Epidermal melanocyte (primary cell): ENCODE measurements around the gene INHBC.
"Not testable (repeated sequence)": the region's sequence is repeated elsewhere in the genome, so short reads cannot be mapped to it uniquely, and the experiment has no call there.

Experiments
- DNase-seq: peaks from one replicate; pipeline ENCODE4 v3.0.0; 2011; ENCODE audit warnings: low spot score; ENCODE audit not compliant: insufficient read length

The INHBC gene

DNA sequence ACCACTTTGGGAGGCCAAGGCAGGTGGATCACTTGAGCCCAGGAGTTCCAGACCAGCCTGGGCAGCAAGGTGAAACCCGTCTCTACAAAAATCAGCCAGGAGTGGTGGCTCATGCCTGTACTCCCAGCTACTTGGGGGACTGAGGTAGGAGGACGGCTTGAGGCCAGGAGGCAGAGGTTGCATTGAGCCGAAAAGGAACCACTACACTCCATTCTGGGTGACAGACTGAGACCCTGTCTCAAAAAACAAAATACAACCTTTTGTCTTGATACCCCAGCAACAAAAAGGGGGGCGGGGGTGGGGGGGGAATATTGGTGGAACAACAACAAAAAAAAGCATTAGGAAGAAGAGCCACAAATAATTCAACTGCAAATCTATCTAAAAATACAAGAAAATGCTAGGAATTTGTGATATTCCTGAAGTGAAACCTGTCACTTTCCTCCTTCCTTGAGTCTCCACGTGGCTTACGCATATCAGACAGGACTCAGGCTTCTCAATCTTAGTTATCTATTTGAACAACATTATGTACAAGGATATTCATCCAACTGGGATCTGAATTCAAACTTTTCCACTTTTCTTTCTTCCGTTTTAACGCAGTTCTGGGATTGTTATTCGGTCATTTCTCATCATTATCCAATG, 5.0 kb upstream of the INHBC start:
- no peak for DNase-seq

DNA sequence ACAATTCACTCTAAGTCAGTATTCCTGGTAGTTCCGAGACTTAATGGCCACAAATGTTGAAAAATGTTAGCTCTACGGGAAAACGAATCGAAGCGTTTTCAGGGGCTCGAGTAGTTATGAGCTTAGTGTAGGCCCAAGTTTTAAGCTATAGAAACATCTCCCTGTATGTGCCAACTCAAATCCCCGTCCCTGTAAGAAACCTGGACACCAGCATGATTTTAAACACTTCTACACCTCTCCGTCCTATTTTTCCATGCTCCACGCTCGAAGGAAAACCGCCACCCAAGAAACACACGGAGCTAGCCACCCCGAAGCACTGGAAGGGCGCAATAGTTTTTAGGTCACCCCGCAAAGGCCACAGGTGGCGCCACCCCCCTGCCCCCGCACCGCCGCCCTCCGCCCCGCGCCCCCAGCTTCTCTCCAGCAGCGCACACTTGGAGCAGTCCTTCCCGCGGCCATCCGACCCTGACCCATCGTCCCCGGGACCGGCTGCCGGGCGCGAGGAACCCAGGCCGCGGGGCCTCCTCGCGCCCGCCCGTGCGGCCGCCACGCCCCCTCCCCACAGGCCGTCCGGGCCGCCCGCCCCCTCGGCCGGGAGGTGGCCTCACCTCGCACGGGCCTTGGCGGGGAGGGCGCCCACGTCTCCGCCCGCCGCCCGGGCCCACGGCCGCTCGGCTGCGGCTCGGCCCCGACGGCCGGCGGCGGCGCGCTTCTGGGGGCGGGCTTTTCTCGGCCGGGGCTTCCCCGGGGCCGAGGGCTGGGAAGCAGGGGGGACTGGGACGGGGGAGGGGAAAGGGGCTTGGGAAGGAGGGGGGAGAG, 4.3 kb upstream of the INHBC start:
- DNase-seq = no peak

DNA sequence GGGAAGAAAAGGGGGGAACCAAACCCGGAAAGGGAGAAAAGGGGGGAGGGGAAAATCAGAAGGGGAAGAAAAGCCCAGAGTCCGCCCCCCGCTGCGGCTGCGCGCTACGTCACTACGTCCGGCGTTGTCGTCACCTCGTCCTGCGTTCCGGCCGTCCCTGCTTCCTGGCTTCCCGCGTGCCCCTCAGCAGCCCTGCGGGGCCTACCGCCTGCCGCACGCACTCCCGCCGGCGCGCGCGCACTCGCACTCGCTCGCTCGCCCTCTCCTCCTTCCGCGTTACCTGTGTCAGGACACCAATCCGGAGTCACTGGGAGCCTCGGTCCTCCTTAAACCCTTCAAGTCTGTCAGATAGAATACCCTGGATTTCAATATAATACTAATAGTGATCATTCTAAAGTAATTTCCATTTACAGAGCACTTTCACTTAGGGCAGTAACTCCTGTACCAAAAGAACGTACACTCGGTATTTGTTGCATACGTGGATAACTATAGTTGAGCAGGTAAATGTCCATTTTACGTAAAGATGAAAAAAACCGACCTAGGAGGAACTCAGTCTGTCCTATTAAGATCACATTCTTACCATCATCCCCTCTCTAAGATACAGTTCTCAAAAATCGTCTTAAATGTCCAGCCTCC, 3.5 kb upstream of the INHBC start, which contains the start of gene R3HDM2:
R3HDM2 (minus strand) TSS at position 113 of the 636 bp plus-strand sequence. CDS start 120,615 bp downstream, outside the sequence.
- DNase-seq = peak; percentile 95

DNA sequence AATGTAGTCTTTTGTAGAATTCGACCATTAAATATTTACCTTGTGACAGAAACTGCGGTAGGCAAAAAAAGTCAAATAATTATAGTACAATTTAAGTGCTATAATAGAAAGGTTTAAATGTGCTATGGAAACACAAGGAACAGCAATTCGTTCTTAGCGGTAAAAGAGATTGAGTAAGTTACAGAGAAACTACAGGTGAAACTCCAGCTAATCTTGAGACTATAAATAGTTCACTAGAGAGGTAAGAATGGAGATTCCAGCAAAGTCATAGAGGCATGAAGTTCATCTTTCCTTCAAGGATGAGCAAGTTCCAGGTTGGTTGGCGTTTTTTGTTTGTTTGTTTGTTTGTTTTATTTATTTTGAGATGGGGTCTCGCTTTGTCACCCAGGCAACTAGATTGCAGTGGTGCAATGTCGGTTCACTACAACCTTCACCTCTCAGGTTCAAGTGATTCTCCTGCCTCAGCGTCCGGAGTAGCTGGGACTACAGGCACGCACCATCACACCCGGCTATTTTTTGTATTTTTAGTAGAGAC, 2.9 kb upstream of the INHBC start:
- no peak for DNase-seq

DNA sequence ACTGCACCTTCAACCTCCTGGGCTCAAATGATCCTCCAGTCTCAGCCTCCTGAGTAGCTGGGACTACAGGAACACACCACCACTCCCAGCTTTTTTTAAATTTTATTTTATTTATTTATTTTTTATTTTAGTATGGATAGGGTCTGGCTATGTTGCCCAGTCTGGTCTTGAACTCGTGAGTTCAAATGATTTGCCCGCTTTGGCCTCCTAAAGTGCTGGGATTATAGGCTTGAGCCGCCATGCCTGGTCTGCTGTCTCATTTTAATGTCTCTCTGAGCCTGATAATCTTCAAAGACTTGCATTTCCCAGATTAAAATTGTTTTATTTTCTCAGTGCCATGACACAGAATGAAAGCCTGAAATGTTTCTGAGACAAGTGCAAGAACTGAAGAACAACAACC, 1.2 kb upstream of the INHBC start:
- DNase-seq = no peak

DNA sequence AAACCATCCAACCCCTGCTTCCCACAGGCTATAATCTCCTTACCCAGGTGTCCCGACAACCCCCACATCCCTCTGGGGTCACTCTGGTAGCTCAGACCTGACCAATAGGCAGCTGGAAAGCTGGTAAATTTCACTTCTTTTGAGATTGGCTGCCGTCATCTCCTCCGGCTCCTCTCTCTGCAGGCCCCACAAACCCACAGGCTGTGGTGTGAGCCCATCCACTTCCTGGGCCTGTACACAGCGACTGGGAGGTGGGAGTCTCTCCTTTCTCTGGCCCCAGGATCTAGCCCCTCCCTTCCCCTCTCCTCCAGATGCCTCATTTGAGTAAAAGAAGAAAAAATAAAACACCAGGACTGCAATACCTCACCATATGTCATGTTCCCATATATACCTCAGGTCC, 709 bp downstream of the INHBC start:
- DNase-seq = no peak

DNA sequence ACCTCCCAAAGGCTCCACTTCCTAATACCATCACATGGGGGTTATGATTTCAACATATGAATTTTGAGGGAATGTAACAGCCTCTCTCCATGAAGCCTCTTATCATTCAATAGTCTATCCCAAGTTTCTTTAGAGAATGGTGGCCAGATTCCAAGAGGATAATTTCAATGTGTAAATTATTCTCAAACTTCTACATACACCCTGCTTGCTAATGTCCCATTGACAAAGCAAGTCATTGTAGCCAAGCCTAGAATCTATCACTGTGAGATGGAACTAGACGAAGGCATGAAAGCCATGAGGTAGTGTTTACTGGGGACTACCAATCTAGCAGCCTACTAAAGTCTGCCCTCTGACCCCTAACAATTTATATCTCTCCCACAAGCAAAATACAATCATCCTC, 3.8 kb downstream of the INHBC start:
- DNase-seq = no peak

DNA sequence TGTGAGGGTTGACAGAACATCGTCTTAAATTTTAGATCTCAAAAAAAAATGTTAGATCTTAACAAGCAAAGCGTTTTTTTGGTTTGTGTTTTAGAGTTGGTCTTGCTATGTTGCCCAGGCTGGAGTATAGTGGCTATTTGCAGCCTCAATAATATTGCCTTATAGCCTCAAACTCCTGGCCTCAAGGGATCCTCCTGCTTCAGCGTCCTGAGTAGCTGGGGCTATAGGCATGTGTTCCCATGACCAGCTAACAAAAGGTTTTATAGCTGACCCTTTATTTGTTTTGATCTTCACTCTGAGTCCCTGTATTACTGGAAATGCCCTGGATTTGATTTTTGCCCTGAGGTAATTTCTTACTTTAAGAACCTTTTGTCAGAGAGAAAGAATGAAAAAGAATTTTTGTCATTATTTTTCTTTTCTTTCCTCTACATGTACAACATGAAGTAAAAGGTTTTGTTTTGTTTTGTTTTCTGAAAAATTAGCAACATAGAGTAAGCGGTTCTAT, 5.2 kb downstream of the INHBC start:
- DNase-seq = no peak

DNA sequence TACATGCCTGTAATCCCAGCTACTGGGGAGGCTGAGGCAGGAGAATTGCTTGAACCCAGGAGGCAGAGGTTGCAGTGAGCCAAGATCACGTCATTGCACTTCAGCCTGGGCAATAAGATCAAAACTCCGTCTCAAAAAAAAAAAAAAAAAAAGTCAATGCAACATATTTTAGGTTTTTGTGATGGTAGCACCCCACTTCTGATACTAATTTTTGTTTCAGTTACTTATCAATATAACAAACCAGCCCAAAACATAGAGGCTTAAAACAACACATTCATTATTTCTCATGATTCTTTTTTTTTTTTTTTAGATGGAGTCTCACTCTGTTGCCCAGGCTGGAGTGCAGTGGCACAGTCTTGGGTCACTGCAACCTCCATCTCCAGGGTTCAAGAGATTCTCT, 6.8 kb downstream of the INHBC start:
- not testable (repeated sequence) for DNase-seq

DNA sequence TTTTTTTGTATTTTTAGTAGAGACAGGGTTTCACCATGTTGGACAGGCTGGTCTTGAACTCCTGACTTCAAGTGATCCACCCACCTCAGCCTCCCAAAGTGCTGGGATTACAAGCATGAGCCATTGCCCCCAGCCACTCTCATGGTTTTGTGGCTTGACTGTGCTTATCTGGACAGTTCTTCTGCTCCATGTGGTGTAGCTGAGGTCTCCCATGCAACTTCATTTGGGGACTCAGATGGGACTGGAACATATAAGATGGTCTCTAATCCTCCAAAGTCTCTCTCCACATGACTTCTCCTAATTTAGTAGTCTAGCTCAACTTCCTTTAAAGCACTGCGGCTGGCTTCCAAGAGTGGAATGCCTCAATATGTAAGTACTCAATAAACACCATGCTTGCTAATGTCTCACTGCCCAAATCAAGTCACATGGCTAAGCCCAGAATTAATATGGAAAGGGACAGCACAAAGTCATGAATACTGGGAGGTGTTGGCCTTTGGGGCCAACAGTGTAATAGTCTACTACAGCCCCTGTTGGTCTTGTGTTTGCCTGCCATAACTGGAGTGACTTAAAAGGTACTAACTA, 7.4 kb downstream of the INHBC start:
- no peak for DNase-seq

DNA sequence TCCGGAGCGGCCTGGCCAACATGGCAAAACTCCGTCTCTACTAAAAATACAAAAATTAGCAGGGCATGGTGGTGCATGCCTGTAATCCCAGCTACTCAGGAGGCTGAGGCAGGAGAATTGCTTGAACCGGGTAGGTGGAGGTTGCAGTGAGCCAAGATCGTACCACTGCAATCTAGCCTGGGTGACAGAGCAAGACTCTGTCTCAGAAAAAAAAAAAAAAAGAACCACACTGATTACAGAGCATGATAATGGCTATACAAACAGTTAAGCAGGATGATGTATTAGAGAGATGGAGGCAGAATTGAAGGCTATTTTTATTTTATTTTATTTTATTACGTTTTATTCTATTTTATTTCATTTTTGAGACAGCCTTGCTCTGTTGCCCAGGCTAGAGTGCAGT, 9.8 kb downstream of the INHBC start:
- DNase-seq = not testable (repeated sequence)

DNA sequence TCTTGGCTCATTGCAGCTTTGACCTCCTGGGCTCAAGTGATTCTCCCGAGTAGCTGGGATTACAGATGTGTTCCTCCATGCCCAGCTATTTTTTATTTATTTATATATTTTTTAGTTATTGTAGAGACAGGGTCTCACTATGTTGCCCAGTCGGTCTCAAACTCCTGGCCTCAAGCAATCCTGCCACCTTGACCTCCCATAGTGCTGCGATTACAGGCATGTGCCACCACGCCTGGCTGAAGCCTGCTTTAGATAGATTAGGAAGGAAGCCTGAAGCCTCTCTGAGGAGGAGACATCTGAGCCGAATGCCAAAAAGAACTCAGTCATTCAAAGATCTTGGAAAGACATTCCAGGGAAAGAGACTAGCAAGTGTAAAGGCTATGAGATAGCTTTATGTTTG, 10.2 kb downstream of the INHBC start:
- DNase-seq = no peak

DNA sequence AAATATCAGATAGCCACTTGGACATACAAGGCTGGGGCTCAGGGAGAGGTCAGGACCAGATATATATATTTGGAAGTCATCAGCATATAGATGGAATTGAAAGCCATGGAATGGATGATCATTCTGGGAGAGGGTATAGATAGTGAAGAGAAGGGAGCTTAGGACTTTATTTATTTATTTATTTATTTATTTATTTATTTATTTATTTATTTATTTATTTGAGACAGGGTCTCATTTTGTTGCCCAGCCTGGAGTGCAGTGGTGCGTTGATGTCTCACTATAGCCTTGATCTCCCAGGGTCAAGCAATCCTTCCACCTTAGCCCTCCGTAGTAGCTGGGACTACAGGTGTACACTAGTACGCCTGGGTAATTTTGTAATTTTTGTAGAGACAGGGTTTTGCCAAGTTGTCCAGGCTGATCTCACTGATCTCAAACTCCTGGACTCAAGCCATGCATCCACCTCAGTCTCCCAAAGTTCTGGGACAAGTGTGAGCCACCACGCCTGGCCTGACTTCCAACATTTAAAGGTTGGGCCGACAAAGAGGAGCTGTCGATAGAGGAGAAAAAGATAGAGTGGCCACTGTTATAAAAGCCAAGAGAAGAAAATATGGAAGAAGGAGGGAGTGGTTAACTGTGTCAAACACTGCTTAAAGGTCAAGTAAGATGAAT, 11.8 kb downstream of the INHBC start:
- no peak for DNase-seq

DNA sequence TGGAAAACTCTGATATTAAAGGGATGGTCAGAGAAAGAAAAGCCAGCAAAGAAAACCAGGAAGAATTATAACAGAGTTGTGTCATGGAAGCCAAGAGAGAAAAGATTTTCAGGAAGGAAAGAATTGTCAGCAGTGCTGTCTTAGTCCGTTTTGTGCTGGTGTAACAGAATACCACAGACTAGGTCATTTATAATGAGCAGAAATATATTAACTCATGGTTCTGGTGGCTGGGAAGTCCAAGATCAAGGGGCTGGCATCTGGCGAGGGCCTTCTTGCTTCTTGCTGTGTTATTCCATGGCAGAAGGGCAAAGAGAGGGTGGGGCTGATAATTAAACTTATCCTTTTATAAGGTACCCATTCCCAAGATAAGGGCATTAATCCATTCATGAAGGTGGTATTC, 14.1 kb downstream of the INHBC start:
- no peak for DNase-seq

DNA sequence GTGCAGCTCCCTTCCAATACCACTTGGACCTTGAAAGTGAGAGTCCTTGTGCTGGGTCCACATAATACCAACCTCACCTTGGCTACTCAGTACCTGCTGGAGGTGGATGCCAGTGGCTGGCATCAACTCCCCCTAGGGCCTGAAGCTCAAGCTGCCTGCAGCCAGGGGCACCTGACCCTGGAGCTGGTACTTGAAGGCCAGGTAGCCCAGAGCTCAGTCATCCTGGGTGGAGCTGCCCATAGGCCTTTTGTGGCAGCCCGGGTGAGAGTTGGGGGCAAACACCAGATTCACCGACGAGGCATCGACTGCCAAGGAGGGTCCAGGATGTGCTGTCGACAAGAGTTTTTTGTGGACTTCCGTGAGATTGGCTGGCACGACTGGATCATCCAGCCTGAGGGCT, 14.8 kb downstream of the INHBC start:
- no peak for DNase-seq

DNA sequence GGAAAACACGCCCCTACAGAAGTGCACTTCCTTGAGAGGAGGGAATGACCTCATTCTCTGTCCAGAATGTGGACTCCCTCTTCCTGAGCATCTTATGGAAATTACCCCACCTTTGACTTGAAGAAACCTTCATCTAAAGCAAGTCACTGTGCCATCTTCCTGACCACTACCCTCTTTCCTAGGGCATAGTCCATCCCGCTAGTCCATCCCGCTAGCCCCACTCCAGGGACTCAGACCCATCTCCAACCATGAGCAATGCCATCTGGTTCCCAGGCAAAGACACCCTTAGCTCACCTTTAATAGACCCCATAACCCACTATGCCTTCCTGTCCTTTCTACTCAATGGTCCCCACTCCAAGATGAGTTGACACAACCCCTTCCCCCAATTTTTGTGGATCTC, 15.5 kb downstream of the INHBC start:
- DNase-seq = no peak

DNA sequence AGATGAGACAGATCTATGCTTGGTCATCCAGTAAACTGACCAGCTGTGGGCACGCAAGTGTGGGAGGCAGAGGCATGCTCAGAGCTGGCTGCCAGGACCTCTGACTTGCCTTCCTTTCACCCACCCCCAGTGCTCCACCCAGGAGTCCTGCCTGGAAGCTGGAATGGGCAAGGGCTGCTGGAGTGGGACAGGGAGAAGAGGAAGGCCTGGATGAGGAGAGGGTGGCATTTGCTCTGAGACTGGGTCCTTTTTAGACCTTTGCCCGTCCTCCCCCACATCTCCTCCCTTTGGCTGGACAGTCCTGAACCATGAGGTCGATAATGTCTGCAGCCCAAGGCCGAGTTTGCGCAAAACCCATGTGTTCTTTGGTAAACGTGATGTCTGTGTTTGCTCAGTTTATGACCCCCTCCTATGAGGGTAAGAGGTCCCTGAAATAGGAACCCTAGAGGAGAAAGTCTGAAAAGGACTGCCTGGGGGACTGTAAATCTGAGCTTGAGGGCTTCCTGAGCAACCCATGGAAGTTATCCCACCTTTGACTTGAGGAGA, 16.7 kb downstream of the INHBC start:
- no peak for DNase-seq

DNA sequence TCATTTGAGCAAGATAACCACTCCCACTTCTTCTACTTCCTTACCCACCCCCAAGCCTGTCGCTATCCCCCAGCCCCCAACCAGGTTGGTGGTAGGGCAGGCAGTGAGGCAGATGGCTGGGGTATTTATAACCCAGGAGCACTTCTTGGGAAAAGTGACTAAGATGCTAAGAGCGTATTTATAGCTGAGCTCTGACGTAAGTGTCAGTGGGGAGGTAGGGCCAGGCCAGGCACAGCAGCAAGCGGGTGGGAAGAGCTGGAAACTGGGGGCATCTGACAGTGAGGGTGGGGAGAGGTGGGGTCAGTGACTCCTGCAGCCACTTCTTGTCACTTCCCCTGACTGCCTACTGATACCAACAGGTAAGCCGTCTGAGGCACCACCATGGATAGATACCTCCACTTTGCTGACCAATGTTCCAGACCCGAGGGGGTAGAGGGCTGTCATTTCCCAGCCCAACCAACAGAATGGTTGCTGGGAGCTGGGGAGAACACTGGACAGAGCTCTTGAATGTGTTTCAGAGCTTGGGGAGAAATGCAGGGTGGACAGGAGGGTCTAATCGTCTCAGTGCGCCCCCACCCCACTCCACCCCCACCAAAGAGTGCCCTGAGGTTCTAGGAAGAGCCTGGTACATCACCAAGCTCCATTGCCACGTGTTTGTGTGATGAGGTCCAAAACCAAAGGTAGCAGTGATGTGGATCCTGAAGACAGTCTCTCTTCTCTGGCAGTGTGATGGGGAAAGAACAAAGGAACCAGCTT, 17.8 kb downstream of the INHBC start:
- no peak for DNase-seq

DNA sequence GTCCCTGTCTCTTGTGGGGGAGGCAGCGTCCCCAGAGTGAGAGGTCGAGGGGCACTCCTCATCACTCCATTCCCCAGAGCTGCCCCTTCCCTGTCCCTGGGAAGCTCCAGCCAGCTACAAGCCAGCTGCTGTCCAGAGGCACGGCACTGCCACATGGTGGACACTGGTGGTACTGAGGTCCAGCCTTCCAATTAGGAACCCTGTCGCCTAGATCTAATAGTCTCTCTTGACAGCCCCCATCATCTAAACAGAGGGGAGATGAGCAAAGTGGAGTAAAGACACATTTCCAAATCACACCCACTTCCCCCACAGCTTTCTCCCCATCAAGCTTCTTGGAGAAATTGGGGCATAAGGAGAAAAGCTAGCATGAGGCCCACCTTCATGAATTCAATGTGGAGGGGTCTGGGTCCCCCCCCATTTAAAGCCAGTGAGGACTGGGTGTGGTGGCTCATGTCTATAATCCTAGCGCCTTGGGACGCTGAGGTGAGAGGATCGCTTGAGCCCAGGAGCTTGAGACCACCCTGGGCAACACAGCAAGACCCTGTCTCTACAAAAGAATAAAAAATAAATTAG, 18.4 kb downstream of the INHBC start:
- no peak for DNase-seq

DNA sequence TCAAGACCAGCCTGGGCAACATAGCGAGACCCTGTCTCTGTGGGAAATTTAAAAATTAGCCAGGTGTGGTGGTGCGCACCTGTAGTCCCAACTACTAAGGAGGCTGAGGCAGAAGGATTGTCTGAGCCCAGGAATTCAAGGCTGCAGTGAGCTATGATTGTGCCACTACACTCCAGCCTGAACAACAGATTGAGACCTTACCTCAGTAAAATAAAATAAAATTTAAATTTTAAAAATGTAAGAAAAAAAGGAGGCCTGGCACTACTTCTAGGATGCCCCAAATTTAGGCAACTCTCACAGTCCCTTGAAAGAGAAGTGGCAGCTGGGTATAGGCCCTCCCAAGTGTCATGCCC, 19.6 kb downstream of the INHBC start:
- DNase-seq = no peak
